Central memory CD4-positive, alpha-beta T cell (primary cell): Measurements from ENCODE around the gene PAK6.

ENCODE experiments used
- DNase-seq: peaks from one replicate; pipeline ENCODE4 v3.0.0; 2022

The PAK6 gene

DNA sequence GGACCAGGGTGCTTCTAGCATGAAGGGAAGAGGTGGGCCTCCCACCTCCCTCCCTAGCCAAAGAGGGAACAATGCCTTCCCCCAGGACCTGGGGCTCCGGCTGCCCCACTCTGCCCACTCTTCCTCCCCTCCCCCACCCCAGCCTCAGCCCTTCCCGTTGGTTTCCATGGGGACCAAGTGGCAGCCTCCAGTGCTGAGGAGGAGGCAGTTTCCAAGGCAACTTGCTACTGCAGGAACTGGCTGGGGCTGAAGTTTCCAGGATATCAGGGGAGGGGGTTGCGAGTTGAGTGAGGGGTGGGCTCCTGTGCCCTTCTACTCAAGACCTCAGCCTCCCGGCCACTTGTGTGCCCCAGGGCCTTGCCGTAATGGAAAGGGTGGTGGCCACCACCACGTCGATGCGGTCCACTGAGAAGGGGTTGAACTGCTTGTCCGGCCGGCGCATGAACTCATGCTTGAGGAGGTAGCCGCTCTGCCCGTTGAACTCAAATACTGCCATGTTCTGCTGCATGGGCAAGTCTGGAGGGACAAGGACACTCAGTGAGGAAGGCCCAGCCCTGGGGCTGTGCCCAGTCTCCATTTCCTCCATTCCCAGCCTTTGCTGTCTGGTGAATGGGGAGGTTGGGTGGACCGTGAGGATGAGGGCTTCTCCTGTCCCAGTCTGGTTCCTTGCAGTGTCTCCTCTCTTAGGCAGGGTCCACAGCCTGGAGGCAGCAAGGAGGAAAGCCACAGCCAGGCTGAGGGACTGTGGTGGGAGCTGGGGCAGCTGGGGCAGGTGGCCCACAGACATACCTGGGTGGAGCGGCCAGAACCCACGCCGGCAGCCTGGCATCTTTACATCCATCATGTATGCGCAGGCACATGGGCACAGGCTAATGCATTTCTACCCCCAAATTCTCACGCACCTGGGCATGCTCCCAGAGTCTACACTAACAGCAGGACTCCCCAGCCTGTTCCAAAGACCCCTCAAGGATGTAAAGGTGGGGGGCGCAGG, 55.3 kb downstream of the PAK6 start:
- no peak for DNase-seq

DNA sequence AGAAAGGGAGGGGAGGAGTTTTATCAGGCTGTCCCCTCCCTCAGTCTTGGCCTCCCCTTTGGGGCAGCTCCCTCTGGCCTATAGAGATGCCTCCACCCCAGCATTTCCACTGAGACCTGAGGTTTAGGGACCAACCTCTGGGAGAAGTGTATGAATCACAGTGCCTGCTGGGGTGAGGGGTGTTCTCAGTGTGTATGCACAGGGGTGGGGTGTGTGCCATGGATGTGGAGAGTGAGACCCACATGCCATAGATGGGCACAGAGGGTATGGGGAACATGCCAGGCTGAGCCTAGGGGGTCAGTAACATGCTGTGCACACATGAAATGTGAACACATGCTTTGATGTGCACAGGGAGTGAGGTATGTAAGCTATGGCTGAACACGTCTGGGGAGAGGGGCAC, 56.4 kb downstream of the PAK6 start:
- no peak for DNase-seq

DNA sequence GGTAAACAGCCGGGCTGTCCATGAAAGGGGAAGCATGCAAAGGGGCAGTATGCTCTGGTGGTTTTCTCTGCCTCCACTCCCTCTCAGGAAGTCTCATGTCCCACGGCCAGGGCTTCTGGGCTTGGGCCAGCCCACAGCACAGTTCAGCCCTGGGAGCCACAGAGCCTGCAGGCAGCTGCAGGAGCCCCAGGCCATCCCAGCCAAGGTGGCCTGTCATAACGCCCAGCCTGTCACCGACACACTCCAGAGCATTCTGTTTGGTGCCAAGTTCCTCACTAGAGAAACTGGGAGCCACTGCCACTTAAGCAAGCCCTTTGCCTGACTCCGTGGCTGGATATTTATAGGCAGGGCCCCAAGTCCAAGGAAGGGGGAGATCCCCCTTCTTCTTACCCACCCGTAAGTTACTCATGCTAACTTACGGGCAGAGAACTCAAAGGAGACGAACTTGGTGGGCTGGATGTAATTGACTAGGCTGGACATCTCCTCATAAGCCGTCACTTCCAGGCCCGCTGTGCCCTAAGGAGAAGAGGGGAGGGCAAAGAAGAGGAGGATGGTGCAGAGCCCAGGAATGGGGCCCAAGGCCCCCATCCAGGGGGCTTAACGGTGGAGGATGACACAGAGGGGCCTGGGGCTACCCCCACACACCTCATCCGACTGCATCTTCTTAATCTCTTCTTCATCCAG, 57.2 kb downstream of the PAK6 start:
- no peak for DNase-seq

DNA sequence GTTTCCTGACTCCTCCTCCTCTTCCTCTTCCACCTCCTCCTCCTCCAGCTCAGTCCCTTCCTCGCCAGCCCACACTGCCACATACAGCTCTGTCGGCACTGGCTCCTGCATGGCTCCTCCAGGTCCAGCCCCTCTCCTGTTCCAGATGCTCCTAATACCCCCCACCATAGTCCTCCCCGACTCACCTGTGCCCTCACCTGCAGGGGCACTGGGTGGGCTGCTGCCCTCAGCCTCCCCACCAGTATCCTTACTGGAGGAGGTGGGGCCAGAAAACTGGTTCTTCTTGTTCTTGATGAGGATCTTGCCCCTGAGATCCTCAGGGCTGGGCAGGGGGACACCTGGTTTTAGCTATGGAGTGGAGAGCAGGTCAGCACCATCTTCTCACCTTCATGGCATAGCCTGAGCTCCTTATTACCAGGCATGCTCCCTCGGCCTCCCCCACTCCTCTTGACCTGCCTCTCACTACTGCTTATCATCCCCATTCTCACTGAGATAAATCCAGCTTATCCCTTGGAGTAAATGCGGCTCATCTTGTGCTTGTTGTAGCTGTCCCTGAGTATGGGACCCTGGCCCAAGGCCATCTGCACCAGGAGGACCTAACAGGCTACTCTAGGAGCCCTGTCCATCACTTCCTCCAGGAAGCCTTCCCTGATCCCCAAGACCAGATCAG, 57.8 kb downstream of the PAK6 start:
- DNase-seq, result no peak

DNA sequence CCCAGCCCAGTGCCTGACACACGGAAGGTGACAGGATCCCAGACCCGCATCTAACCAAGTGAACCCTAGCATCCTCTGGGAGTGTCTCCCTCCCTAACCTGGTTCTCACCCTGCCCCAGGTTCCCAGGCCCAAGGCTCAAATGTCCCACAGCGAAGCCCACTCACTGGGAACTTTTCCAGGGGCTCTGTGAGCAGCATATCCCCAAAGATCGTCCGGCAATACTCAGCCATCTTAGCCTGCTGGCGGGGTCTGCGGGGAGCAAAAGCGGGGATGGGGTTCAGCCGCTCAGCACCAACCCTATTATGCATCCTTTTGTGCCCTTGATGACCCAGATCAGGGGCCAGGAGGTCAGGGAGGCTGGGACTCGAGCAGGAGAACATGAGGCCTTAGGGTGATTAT, 58.5 kb downstream of the PAK6 start:
- no peak for DNase-seq

DNA sequence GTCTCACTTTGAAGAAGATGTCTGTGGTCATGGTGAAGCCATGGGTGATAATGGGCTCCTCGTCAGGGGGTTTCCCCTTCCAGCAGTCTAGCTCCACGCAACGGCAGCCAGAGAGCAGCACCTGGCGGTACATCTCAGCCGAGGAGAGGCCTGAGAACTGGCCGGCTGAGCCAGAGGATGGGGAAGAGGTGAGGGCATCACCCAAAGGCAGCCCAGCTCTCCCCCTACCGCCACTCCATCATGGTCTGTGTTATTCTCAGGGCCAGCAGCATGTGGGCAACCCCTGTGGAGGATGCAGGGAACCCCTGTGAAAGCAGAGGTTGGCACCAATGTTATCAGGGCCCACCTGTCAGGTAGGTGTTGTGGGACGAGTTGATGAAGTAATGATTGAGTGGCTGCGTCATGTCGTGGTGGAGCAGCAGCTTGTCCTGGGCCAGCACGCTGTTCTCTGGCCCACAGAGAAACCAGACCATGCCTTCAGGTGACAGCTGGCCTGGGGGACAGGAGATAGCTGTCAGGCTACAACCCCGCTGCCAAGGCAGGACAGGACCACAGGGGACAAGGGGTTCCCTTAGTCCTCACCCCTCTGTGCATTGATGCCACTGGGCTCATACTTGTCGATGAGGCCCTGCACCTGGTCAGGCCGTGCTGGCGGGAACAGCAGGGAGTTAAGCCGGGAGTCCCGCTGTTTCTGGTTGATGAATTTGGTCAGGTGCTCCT, 59.5 kb downstream of the PAK6 start:
- DNase-seq, result no peak

DNA sequence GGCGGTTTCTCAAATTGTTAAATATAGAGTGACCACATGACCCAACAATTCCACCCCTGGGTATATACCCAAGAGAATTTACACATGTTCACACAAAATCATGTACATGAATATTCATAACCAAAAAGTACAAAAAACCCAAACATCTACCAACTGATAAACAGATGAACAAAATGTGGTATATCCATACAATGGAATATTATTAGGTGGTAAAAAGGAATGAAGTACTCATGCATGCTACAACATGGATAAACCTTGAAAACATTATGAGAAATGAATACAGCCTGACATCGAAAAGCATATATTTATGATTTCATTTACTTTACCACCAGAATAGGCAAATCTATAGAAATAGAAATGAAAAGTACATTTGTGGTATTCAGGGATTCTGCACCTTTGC, 61.5 kb downstream of the PAK6 start:
- DNase-seq, result no peak

DNA sequence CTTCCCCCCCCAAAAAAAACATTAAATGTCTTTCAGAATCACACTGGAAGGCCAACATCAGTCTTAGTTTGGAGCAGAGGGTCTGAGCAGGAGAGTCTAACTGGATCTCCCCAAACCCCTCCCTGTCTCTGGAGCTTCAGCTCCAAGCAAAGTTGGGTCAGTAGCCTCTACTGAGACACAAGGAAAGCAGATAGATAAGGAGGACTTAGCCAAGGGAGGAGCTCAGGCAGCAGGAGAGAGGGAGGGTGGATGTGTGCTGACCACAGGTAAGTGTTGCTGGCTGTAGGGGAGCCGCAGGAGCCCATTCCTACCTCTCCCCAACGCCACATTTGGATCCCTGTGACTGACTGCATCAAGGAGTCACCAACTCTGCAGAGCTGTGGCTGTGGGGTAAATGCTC, 61.9 kb downstream of the PAK6 start:
- no peak for DNase-seq

DNA sequence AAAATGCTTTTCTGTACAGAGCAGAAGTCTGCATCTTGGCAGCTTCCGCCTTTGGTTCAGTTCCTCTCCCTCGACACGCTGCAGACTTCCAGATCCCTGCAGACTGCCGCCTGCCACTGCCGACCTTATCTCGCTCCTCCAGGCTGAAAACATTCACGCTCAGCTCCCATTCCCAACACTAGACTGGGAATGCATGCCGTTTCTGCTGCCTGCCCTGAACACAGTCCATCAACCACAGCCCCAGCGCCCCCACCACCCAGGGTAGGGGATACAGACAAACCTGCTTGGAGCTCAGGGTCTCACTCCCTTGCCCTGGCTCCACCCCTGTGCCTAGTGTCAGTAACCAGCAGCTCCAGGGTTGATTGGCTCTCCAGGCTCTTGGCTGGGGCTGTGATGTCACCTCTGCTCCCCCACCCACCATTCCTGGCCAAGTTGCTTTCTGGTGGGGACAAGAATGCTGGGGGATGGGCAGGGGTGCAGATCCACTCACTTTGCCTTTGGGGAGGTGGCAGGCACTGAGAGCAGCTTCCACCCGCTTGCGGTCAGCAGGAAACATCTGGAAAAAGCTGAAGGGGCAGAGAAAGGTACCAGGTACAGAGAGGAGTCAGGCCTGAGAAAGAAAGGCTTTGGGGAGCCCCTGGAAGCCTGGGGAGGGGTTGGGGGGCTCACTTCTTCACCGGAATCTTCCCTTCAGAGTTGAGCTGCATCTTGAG, 62.8 kb downstream of the PAK6 start:
- DNase-seq, result no peak

DNA sequence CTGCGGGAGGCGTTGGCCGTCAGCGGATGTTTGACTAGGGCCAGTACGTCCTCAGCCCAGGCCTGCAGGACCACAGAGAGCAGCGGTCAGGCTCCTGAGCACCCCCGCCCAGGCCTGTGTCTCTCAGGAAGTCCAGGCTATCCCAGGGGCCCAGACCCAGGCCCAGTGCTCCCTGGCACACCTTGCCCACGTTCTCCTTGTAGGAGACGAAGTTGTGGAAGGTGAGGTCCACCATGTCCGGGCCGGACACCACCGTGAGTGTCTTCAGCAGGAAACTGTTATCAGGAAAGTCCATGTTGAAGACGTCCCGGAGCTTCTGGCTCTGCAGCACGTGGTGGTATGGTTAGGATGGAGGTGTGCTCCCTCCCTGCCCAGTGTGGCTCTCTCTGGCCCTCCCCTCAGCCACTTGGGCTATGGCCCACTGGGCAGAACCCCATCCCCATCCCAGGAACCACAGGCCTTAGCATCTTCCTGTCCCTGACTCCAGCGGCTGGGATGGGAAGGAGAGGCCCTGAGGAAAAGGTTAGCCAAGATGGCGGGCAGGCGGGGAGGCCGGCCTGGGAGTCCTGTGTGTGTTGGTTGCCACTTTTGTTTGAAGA, 63.5 kb downstream of the PAK6 start:
- no peak for DNase-seq

DNA sequence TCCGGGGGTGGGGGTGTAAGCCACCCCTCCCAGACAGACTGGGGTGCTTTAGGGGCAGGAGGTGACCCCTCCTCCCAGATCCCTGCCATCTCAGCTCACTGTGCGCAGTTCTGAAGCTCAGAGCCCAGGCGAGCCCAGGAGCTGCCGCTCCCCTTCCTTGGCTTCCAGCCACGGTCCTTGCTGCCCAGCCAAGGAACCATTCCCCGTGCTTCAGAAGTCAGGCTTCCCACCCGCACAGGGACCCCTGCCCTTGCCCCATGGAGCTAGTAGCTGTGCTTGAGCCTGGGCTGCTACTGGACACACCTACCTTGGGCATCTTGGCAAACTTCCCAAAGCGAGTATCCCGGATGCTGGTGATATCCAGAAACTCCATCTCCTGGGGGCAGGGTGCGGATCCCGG, 64.1 kb downstream of the PAK6 start:
- no peak for DNase-seq

DNA sequence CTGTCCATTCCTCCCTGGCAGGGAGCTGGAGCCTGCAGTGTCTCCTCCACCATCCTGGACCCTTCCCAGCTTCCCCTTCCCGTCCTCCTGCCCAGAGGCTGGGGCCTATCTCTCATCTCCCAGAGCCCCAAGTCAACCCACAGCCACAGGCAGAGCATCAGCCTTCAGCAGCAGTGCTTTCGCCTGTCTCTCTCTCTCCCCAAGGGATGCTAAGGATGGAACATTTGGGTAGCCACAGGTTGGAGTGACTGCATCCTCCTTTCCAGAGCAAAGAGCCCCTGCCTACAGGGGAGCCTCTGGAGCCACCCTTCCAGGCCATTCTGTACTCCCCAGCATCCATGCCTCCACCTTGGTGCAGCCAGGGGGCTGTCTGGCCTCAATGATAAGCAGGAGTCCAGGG, 64.7 kb downstream of the PAK6 start:
- no peak for DNase-seq

DNA sequence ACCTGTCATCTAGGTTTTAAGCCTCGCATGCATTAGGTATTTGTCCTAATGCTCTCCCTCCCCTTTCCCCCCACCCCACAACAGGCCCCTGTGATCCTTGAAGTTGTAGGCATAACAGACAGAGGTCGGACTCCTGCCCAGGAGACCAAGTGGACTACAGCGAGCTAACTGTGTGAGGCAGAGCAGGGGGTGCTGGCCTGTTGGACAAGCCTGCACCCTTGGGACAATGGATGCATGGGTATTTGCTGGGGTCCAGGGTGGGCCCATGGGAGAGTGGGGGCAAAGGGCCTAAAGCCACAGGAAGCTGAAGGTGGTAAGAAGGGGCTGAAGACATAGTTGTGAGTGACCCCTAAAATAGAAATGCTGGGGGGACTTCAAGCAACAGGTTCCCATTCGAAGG, 66.4 kb downstream of the PAK6 start:
- DNase-seq, result no peak

DNA sequence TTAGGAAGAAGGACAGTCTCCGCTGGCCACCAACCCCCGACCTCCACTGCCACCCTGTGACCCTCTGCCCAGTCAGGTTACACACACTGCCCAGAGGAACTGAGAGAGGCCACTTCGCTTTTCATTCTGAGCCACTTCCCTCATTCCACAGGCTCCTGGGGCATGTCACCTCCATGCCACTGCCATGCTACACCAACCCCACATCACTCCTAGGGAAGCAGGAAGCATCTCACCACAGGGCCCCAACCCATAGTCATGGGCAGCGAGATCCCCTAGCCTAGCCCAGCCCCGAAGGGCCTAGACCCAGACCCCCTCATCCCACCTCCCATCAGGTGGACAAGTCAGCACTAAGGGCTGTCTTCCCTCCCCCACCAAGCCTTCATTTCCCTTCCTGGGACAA, 67.5 kb downstream of the PAK6 start:
- no peak for DNase-seq

DNA sequence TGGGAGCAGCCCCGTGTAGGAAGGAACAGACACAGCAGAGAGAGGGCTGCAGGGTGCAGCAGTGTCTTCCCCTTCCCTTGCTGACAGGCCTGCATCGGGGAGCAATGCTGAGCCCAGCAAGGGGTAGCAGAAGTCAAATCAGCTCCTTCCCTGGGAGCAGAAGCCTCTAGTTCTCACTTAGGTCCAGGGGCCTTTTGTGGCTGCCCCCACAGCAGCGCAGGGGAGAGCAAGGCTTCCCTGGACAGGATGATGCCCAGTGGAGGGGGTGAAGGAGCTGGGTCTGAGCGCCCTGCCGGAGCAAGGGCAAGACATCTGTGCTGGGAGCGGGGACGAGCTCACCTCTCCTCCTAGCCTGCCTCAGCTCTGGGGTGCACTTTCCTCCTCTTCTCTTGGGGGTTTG, 68.0 kb downstream of the PAK6 start:
- DNase-seq, result no peak

DNA sequence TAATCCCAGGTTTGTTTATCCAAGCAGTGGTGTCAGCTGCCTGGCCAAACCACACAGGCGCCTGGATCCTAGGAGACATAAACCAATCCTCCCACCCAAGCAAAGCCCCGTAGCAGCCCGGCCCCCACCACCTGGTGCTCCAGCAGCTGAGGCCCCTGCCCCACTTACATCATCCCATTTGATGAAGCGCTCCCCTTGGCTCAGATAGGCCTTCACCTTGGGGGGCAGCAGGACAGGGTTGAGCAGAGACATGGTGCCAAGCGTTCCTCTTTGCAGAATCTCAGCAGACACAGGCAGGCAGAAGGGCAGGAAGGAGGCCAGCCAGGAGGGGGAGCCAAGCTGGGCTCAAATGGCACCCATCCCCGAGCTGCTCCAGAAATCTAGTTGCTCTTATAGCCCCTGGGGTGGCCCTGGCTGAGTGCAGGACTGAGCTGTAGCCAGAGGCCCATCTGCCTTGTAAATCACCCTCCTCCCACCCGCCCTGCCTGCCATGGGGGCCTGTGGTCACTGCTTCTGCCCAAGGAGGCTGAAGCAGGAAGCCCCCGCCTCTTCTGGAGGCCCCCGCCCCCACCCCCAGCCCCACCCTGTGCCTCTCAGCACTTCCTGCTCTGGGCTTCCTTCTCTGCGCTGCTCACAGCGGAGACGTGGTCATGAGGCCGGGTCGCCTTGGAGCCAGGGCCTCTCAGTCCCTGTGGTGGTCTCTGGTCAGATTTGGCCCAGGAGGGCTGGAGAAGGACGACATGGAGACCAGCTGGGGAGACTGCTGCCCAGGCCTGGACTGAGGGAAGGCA, 68.8 kb downstream of the PAK6 start, which contains the start of gene PLCB2:
Gene PLCB2, minus strand, starts transcription at position 515 of the 791 bp plus-strand sequence. Its CDS starts 263 bp downstream, at position 252.
- peak; percentile 75 for DNase-seq

DNA sequence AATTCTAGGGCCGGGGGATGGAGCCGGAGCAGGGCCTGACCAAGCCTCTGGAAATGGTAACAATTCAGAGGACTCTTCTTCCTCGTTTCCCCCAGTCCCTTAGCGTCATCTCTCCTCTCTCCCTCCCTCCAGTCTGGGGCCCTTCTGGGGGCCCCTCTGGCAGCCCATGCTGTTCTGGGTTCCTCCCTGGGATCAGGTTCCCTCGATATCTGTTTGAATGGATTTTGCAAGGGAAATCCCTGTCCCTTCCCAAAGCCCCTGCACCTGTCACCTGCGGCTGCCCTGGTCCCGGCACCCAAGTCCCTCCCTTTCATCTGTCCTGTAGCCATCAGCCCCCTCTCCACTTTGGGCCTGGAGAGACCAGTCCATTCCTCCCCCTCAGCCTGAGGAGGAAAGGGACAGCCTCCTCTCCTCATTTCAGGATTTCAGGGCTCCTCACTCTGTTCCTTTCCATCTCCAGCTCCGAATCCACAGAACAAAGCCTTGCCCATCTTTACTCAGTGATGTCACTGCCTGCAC, 70.5 kb downstream of the PAK6 start:
- no peak for DNase-seq

DNA sequence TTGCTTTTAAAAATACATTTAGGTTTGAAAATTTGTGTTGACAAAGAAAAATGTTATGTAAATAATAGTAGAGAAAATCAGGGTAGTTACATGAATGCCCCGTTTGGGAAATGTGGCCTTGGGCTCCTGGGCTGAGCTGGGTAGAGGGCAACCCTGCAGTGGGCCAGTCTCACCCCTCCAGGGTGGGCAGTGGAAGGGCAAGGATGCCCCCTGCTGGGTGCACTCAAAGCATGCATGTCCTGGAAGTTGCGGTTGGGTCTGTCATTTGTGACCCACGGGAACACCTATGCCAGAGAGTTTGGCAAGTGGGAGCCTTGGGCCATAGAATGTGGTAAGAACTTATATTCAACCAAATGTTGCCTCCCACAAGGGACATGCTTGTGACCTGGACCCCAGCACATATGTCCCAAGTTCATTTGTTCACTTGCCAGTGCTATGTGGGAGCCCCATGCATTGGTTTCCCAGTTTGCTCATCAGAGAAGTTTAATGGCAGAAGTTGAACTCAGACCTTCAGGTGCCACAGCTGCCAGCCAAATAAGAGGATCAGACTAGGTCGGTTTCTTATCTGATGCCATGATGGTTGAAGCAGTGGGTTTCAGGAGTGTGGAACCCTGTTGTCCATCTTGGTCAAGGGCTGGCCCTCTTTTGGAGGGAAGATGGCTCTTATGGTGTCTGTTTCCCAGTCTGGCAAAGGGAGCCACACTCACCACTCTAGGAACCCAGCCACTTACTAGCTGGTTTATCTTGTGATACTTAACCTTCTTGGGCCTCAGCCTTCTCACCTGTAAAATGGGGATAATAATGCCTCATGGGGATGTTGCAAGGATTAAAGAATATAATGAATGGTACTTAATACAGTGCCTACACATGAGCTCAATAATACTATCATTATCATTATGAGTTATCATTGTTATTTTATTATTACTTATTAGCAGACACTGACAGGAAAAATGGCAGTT, 71.4 kb downstream of the PAK6 start:
- peak; percentile 45 for DNase-seq

DNA sequence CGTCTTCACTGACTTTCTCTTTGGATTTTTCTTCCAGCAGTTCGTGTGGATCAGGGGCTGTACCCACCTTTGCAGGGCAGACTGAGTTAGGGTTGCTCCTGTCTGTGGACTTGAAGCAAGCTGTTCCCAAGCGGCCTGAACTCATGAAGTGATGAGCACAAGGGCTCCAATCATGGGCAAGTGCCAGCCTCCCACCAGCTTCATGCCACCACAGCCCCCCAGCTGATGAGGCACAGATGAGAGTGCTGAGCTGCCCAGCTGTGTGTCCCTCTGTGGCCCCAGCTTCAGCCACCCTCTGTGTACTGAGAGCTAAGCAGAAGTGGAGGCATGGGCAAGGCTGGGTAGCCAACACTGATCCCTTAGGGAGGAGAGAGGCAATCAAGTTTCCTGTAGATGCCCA, 72.1 kb downstream of the PAK6 start:
- no peak for DNase-seq
